ENCODE results near the gene USH2A.
A peak's percentile ranks its signal among the peaks of the same experiment; 100 is the strongest.

The USH2A gene

GRCh38 chr1:215992620-215993019 lies 430.6 kb downstream of the USH2A start:
- peak; percentile 61 for TF ChIP-seq CTCF (conservative IDR thresholded peaks at IDR 0.05; ENCODE audit: low read depth, low read length)
- H3K4me3 ChIP-seq (ENCODE audit: low read length): no peak overlapping the region
- DNase-seq (ENCODE audit: low read depth): no peak

GRCh38 chr1:215987092-215987875 lies 436.0 kb downstream of the USH2A start:
- no peak for TF ChIP-seq CTCF (conservative IDR thresholded peaks at IDR 0.05; ENCODE audit: low read depth, low read length)
- peak; percentile 55 for DNase-seq (ENCODE audit: low read depth)
- H3K4me3 ChIP-seq (ENCODE audit: low read length): no peak overlapping the region

- no peak for TF ChIP-seq CTCF (conservative IDR thresholded peaks at IDR 0.05; ENCODE audit: low read depth, low read length)
- no peak for DNase-seq (ENCODE audit: low read depth)
- no peak overlapping the region for H3K4me3 ChIP-seq (ENCODE audit: low read length)
Observed at GRCh38 chr1:215986401-215986800, 436.8 kb downstream of the USH2A start.

- no peak for DNase-seq (ENCODE audit: low read depth)
- no peak for TF ChIP-seq CTCF (conservative IDR thresholded peaks at IDR 0.05; ENCODE audit: low read depth, low read length)
- H3K4me3 ChIP-seq (ENCODE audit: low read length): no peak overlapping the region
Observed at GRCh38 chr1:215983680-215984079, 439.6 kb downstream of the USH2A start.

- no peak overlapping the region for H3K4me3 ChIP-seq (ENCODE audit: low read length)
- no peak for DNase-seq (ENCODE audit: low read depth)
- no peak for TF ChIP-seq CTCF (conservative IDR thresholded peaks at IDR 0.05; ENCODE audit: low read depth, low read length)
Observed at GRCh38 chr1:215971793-215972441, 451.3 kb downstream of the USH2A start.

- TF ChIP-seq CTCF (conservative IDR thresholded peaks at IDR 0.05; ENCODE audit: low read depth, low read length): no peak
- peak; percentile 75 for DNase-seq (ENCODE audit: low read depth)
- no peak overlapping the region for H3K4me3 ChIP-seq (ENCODE audit: low read length)
Observed at GRCh38 chr1:215970406-215970805, 452.8 kb downstream of the USH2A start.

- no peak overlapping the region for H3K4me3 ChIP-seq (ENCODE audit: low read length)
- no peak for DNase-seq (ENCODE audit: low read depth)
- no peak for TF ChIP-seq CTCF (conservative IDR thresholded peaks at IDR 0.05; ENCODE audit: low read depth, low read length)
Observed at GRCh38 chr1:215963621-215964020, 459.6 kb downstream of the USH2A start.
